ENCODE measurements around the gene REEP2. TPM values are rescaled to one million over a fixed set of nuclear protein-coding genes. Genes with fewer than 3 reads are reported as not detected.

Gene REEP2
- total and polyA plus RNA-seq, 4 donors: 0.08 to 0.28 (median 0.12) TPM; not detected in 1

- Histone ChIP-seq H3K4me3 (ENCODE audit: low read depth in 1 of 3, low read length in 3 of 3) (no peak overlapping the region), H3K27me3 (ENCODE audit: control insufficient read depth in 4 of 4, insufficient read depth in 4 of 4, low read length in 3 of 4) (no peaks in the 10 kb centered on the region), H3K9me3 (ENCODE audit: control insufficient read depth in 4 of 4, low read length in 3 of 4) (no peaks in the 10 kb centered on the region), H3K27ac (ENCODE audit: low read depth in 1 of 2, low read length in 2 of 2) (no peak overlapping the region), H3K9ac (ENCODE audit: low read depth in 1 of 2, low read length in 2 of 2) (no peak overlapping the region), H3K4me1 (ENCODE audit: control insufficient read depth in 4 of 4, insufficient read depth in 4 of 4, low read length in 3 of 4) (peaks cover 0 to 6% (median under 1%) of the 10 kb centered on the region in 4 donors), H3K36me3 (ENCODE audit: control insufficient read depth in 4 of 4, insufficient read depth in 3 of 4, low read depth in 1 of 4, low read length in 3 of 4) (no peaks in the 10 kb centered on the region)
- no peak for TF ChIP-seq TAF1 (conservative IDR thresholded peaks at IDR 0.05)
- peak in 1 of 2 donors; percentile 36 for TF ChIP-seq RXRA (IDR thresholded peaks at IDR 0.05)
- no peak for TF ChIP-seq YY1 (IDR thresholded peaks at IDR 0.05)
- TF ChIP-seq HNF4A (conservative IDR thresholded peaks at IDR 0.05): no peak
- peak; percentile 97 for TF ChIP-seq CTCF (IDR thresholded peaks at IDR 0.05; ENCODE audit: low read depth, low read length, missing input control)
- TF ChIP-seq EGR1 (IDR thresholded peaks at IDR 0.05; ENCODE audit: low read depth in 2 of 2): peak; percentile 92 to 94
- TF ChIP-seq MAX (IDR thresholded peaks at IDR 0.05): no peak
- TF ChIP-seq RAD21 (IDR thresholded peaks at IDR 0.05): peak; percentile 95 to 97
- TF ChIP-seq, protein P1, sequence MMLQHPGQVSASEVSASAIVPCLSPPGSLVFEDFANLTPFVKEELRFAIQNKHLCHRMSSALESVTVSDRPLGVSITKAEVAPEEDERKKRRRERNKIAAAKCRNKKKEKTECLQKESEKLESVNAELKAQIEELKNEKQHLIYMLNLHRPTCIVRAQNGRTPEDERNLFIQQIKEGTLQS (IDR thresholded peaks at IDR 0.05): no peak
- TF ChIP-seq ZBTB33 (IDR thresholded peaks at IDR 0.05): no peak
- no peak for TF ChIP-seq HNF4G (IDR thresholded peaks at IDR 0.05)
- no peak for TF ChIP-seq FOXA2 (IDR thresholded peaks at IDR 0.05)
- TF ChIP-seq, protein P2, sequence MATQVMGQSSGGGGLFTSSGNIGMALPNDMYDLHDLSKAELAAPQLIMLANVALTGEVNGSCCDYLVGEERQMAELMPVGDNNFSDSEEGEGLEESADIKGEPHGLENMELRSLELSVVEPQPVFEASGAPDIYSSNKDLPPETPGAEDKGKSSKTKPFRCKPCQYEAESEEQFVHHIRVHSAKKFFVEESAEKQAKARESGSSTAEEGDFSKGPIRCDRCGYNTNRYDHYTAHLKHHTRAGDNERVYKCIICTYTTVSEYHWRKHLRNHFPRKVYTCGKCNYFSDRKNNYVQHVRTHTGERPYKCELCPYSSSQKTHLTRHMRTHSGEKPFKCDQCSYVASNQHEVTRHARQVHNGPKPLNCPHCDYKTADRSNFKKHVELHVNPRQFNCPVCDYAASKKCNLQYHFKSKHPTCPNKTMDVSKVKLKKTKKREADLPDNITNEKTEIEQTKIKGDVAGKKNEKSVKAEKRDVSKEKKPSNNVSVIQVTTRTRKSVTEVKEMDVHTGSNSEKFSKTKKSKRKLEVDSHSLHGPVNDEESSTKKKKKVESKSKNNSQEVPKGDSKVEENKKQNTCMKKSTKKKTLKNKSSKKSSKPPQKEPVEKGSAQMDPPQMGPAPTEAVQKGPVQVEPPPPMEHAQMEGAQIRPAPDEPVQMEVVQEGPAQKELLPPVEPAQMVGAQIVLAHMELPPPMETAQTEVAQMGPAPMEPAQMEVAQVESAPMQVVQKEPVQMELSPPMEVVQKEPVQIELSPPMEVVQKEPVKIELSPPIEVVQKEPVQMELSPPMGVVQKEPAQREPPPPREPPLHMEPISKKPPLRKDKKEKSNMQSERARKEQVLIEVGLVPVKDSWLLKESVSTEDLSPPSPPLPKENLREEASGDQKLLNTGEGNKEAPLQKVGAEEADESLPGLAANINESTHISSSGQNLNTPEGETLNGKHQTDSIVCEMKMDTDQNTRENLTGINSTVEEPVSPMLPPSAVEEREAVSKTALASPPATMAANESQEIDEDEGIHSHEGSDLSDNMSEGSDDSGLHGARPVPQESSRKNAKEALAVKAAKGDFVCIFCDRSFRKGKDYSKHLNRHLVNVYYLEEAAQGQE (IDR thresholded peaks at IDR 0.05): no peak
- DNase-seq (ENCODE audit: low spot score): peak; percentile 90
- 17% methylated on average over 22 of the region's 22 CpGs for WGBS
Observed at GRCh38 chr5:138449501-138450239, 10.8 kb downstream of the REEP2 start.

GRCh38 chr5:138450971-138451370 lies 12.1 kb downstream of the REEP2 start:
- H3K9me3 ChIP-seq (ENCODE audit: control insufficient read depth in 4 of 4, low read length in 3 of 4): no peaks in the 10 kb centered on the region
- no peak overlapping the region for H3K9ac ChIP-seq (ENCODE audit: low read depth in 1 of 2, low read length in 2 of 2)
- DNase-seq (ENCODE audit: low spot score): no peak
- no peaks in the 10 kb centered on the region for H3K27me3 ChIP-seq (ENCODE audit: control insufficient read depth in 4 of 4, insufficient read depth in 4 of 4, low read length in 3 of 4)
- no peak overlapping the region for H3K4me3 ChIP-seq (ENCODE audit: low read depth in 1 of 3, low read length in 3 of 3)
- peaks cover 0 to 6% (median under 1%) of the 10 kb centered on the region in 4 donors for H3K4me1 ChIP-seq (ENCODE audit: control insufficient read depth in 4 of 4, insufficient read depth in 4 of 4, low read length in 3 of 4)
- H3K27ac ChIP-seq (ENCODE audit: low read depth in 1 of 2, low read length in 2 of 2): no peak overlapping the region
- no peaks in the 10 kb centered on the region for H3K36me3 ChIP-seq (ENCODE audit: control insufficient read depth in 4 of 4, insufficient read depth in 3 of 4, low read depth in 1 of 4, low read length in 3 of 4)
- 94% methylated on average over 5 of the region's 5 CpGs for WGBS
- TF ChIP-seq RAD21 (IDR thresholded peaks at IDR 0.05) (no peak), NR2F2 (IDR thresholded peaks at IDR 0.05) (no peak), RXRA (IDR thresholded peaks at IDR 0.05) (no peak), TAF1 (conservative IDR thresholded peaks at IDR 0.05) (no peak), FOXA2 (IDR thresholded peaks at IDR 0.05) (no peak), YY1 (IDR thresholded peaks at IDR 0.05) (no peak), GABPA (IDR thresholded peaks at IDR 0.05 in 1 of 2, conservative IDR thresholded peaks at IDR 0.05 in 1 of 2) (no peak)

Measured in liver (tissue), 9 donors.